ENCODE results near the gene SHB. TPM values are rescaled to one million over a fixed set of nuclear protein-coding genes. Genes with fewer than 3 reads are reported as not detected.
A peak's percentile ranks its signal among the peaks of the same experiment; 100 is the strongest.

Gene SHB
- total and polyA plus RNA-seq, 2 experiments from 2014 or later, result 20.8 to 48.3 TPM

GRCh38 chr9:37969130-37969529 is 99.9 kb downstream of the SHB start:
- Histone ChIP-seq H2AFZ (no peak overlapping the region), H3K4me1 (ENCODE audit: insufficient read depth) (peaks cover 72% of the 10 kb centered on the region), H3K4me3 (no peak overlapping the region), H3K27me3 (no peaks in the 10 kb centered on the region), H3K4me2 (peak overlapping the region; percentile 16), H3K27ac (peak overlapping the region; percentile 97), H3K9me3 (ENCODE audit: low read depth) (no peaks in the 10 kb centered on the region), H4K20me1 (ENCODE audit: insufficient read depth, poor library complexity, severe bottlenecking) (no peaks in the 10 kb centered on the region), H3K79me2 (peaks cover 3% of the 10 kb centered on the region), H3K9me2 (replicated peaks; ENCODE audit: insufficient read depth) (no peaks in the 10 kb centered on the region), H3K36me3 (replicated peaks; ENCODE audit: insufficient read depth, low read depth) (no peaks in the 10 kb centered on the region)
- TF ChIP-seq CTCF (IDR thresholded peaks at IDR 0.05; ENCODE audit: poor library complexity) (no peak), EZH2phosphoT487 (IDR thresholded peaks at IDR 0.05; ENCODE audit: low read depth, severe bottlenecking, unreplicated experiment) (no peak), EZH2 (IDR thresholded peaks at IDR 0.05; ENCODE audit: borderline replicate concordance) (no peak)
- WGBS (ENCODE audit: low lambda C conversion rate, missing lambda C conversion rate), result 67% methylated on average over 2 of the region's 2 CpGs
- peak; percentile 87 for DNase-seq (ENCODE audit: low spot score)

GRCh38 chr9:37968228-37968701 is 100.8 kb downstream of the SHB start:
- H3K79me2 ChIP-seq, result peaks cover 3% of the 10 kb centered on the region
- 78% methylated on average over 4 of the region's 4 CpGs for WGBS (ENCODE audit: low lambda C conversion rate, missing lambda C conversion rate)
- no peak overlapping the region for H2AFZ ChIP-seq
- no peaks in the 10 kb centered on the region for H4K20me1 ChIP-seq (ENCODE audit: insufficient read depth, poor library complexity, severe bottlenecking)
- no peaks in the 10 kb centered on the region for H3K36me3 ChIP-seq (replicated peaks; ENCODE audit: insufficient read depth, low read depth)
- H3K9me3 ChIP-seq (ENCODE audit: low read depth), result no peaks in the 10 kb centered on the region
- no peak for TF ChIP-seq EZH2 (IDR thresholded peaks at IDR 0.05; ENCODE audit: borderline replicate concordance)
- H3K4me2 ChIP-seq, result peak overlapping the region; percentile 6
- H3K27me3 ChIP-seq, result no peaks in the 10 kb centered on the region
- H3K4me1 ChIP-seq (ENCODE audit: insufficient read depth), result peaks cover 77% of the 10 kb centered on the region
- H3K9me2 ChIP-seq (replicated peaks; ENCODE audit: insufficient read depth), result no peaks in the 10 kb centered on the region
- no peak overlapping the region for H3K4me3 ChIP-seq
- peak; percentile 54 for DNase-seq (ENCODE audit: low spot score)
- peak overlapping the region; percentile 97 for H3K27ac ChIP-seq

GRCh38 chr9:37967761-37968080 is 101.3 kb downstream of the SHB start:
- no peak for TF ChIP-seq EZH2phosphoT487 (IDR thresholded peaks at IDR 0.05; ENCODE audit: low read depth, severe bottlenecking, unreplicated experiment)
- no peak for TF ChIP-seq CTCF (IDR thresholded peaks at IDR 0.05; ENCODE audit: poor library complexity)
- no peak for TF ChIP-seq EZH2 (IDR thresholded peaks at IDR 0.05; ENCODE audit: borderline replicate concordance)
- Histone ChIP-seq H3K36me3 (replicated peaks; ENCODE audit: insufficient read depth, low read depth) (no peaks in the 10 kb centered on the region), H2AFZ (no peak overlapping the region), H4K20me1 (ENCODE audit: insufficient read depth, poor library complexity, severe bottlenecking) (no peaks in the 10 kb centered on the region), H3K27ac (peak overlapping the region; percentile 97), H3K4me3 (no peak overlapping the region), H3K79me2 (peaks cover 5% of the 10 kb centered on the region), H3K9me2 (replicated peaks; ENCODE audit: insufficient read depth) (no peaks in the 10 kb centered on the region), H3K4me2 (no peak overlapping the region), H3K9me3 (ENCODE audit: low read depth) (no peaks in the 10 kb centered on the region), H3K27me3 (no peaks in the 10 kb centered on the region), H3K4me1 (ENCODE audit: insufficient read depth) (peaks cover 77% of the 10 kb centered on the region)
- WGBS (ENCODE audit: low lambda C conversion rate, missing lambda C conversion rate), result 100% methylated on average over 6 of the region's 6 CpGs
- no peak for DNase-seq (ENCODE audit: low spot score)

GRCh38 chr9:37967014-37967760 is 101.8 kb downstream of the SHB start:
- H3K27ac ChIP-seq, result peak overlapping the region; percentile 97
- no peaks in the 10 kb centered on the region for H4K20me1 ChIP-seq (ENCODE audit: insufficient read depth, poor library complexity, severe bottlenecking)
- H2AFZ ChIP-seq, result no peak overlapping the region
- H3K4me3 ChIP-seq, result no peak overlapping the region
- H3K27me3 ChIP-seq, result no peaks in the 10 kb centered on the region
- no peak overlapping the region for H3K4me2 ChIP-seq
- no peaks in the 10 kb centered on the region for H3K36me3 ChIP-seq (replicated peaks; ENCODE audit: insufficient read depth, low read depth)
- WGBS (ENCODE audit: low lambda C conversion rate, missing lambda C conversion rate), result 93% methylated on average over 8 of the region's 8 CpGs
- no peaks in the 10 kb centered on the region for H3K9me3 ChIP-seq (ENCODE audit: low read depth)
- peaks cover 73% of the 10 kb centered on the region for H3K4me1 ChIP-seq (ENCODE audit: insufficient read depth)
- H3K79me2 ChIP-seq, result peaks cover 9% of the 10 kb centered on the region
- no peaks in the 10 kb centered on the region for H3K9me2 ChIP-seq (replicated peaks; ENCODE audit: insufficient read depth)
- no peak for TF ChIP-seq EZH2 (IDR thresholded peaks at IDR 0.05; ENCODE audit: borderline replicate concordance)
- TF ChIP-seq EZH2phosphoT487 (IDR thresholded peaks at IDR 0.05; ENCODE audit: low read depth, severe bottlenecking, unreplicated experiment), result no peak
- no peak for TF ChIP-seq CTCF (IDR thresholded peaks at IDR 0.05; ENCODE audit: poor library complexity)
- no peak for DNase-seq (ENCODE audit: low spot score)
